Activated CD4-positive, alpha-beta T cell treated with anti-CD3 and anti-CD28 coated beads, Interleukin-2, amount 10 ng/mL, durations not matched to agents 7 days and 5 days (primary cell): ENCODE results near the gene STXBP6. TPM values are rescaled to one million over a fixed set of nuclear protein-coding genes. Genes with fewer than 3 reads are reported as not detected.

ENCODE experiments used
- CTCF ChIA-PET: fragments of 350-600 bp; sonication (Branson Sonifier 250); formaldehyde crosslinking; loops from one replicate; lab custom pipeline; 2021; ENCODE audit warnings: antibody characterized with exemption; lab: Charles Lee
- POLR2A ChIA-PET: fragments of 350-600 bp; sonication (Branson Sonifier 250); formaldehyde crosslinking; loops from one replicate; lab custom pipeline; 2021; ENCODE audit warnings: antibody characterized with exemption; lab: Charles Lee
- DNase-seq: peaks from one replicate; pipeline ENCODE4 v3.0.0-alpha.2; 2020
- H3K27ac Mint-ChIP-seq: one replicate; pipeline ENCODE4 v1.8.0; 2021; ENCODE audit warnings: mild to moderate bottlenecking, moderate library complexity, mixed read lengths
- H3K27me3 Mint-ChIP-seq: one replicate; pipeline ENCODE4 v1.8.0; 2021; ENCODE audit warnings: mixed read lengths
- H3K36me3 Mint-ChIP-seq: one replicate; pipeline ENCODE4 v1.8.0; 2021; ENCODE audit warnings: low read depth, mixed read lengths
- H3K4me1 Mint-ChIP-seq: one replicate; pipeline ENCODE4 v1.8.0; 2021; ENCODE audit warnings: mixed read lengths
- H3K4me3 Mint-ChIP-seq: one replicate; pipeline ENCODE4 v1.8.0; 2021; ENCODE audit warnings: mild to moderate bottlenecking, moderate library complexity, mixed read lengths
- H3K9me3 Mint-ChIP-seq: one replicate; pipeline ENCODE4 v1.8.0; 2021; ENCODE audit warnings: mixed read lengths
- total RNA-seq, 2 experiments: library from RNA; stranded (reverse); gene quantifications; one replicate each; pipeline ENCODE4 v1.2.3, GENCODE V29; 2021

The STXBP6 gene
- total RNA-seq, 2 experiments from 2014 or later = not detected

- H3K4me3 Mint-ChIP-seq = no peak overlapping the region
- H3K27me3 Mint-ChIP-seq = peaks cover 3% of the 10 kb centered on the region
- H3K36me3 Mint-ChIP-seq = no peaks in the 10 kb centered on the region
- no peaks in the 10 kb centered on the region for H3K4me1 Mint-ChIP-seq
- POLR2A ChIA-PET = no interaction called here
- CTCF ChIA-PET = interaction anchor here (0.5 kb wide), 1 partner anchor 1480 kb away, joined by 3 read pairs; no protein-coding TSS in a partner anchor
- H3K27ac Mint-ChIP-seq = no peak overlapping the region
- H3K9me3 Mint-ChIP-seq = no peaks in the 10 kb centered on the region
- no peak for DNase-seq
Measured at GRCh38 chr14:25004389-25004809, 45.5 kb downstream of the STXBP6 start.

- Mint-ChIP-seq H3K4me1 (no peaks in the 10 kb centered on the region), H3K9me3 (no peaks in the 10 kb centered on the region), H3K27me3 (peaks cover 2% of the 10 kb centered on the region), H3K27ac (no peak overlapping the region), H3K4me3 (no peak overlapping the region), H3K36me3 (no peaks in the 10 kb centered on the region)
- POLR2A ChIA-PET = no interaction called here
- no peak for DNase-seq
- CTCF ChIA-PET = no interaction called here
Measured at GRCh38 chr14:25003537-25003936, 46.4 kb downstream of the STXBP6 start.

DNA sequence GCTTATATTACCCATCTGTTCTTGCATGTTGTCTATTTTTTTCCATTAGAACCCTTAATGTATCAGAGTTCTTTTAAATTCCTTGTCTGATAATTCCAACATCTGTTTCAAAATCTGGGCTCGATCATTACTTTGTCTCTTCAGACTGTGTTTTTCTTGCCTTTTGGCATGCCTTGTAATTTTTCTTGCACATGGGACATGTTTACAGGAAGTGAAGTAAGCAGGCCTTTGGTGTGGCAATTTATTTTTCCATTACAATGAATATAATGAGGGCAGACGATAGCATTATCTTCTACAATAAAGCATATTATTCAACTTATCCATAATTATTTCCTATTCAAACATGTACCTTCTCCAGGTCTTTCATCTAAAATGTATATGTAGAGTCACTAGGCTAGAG, 48.3 kb downstream of the STXBP6 start:
- no peak overlapping the region for H3K4me3 Mint-ChIP-seq
- no peaks in the 10 kb centered on the region for H3K36me3 Mint-ChIP-seq
- ChIA-PET CTCF (no interaction called here), POLR2A (no interaction called here)
- peaks cover 2% of the 10 kb centered on the region for H3K27me3 Mint-ChIP-seq
- H3K27ac Mint-ChIP-seq = no peak overlapping the region
- no peaks in the 10 kb centered on the region for H3K4me1 Mint-ChIP-seq
- no peaks in the 10 kb centered on the region for H3K9me3 Mint-ChIP-seq
- DNase-seq = no peak

DNA sequence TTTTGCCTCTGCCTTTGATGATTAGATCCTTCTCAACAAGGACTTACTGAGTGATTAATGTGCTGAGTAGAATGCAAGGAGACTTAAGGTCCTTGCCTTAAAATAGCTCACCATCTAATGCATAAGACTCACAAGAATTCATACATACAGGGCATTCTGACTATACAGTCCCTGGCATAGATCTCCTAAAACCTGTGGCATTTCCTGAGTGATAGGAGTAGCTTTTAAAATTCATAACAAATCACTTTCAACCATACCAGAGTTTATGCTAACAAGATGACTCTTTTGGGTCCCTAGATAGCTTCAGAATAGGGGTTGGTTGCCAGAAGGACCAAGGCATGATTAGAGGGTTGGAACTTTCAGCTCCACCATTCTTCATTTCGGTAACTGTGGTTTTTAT, 48.8 kb downstream of the STXBP6 start:
- DNase-seq = no peak
- no peak overlapping the region for H3K27ac Mint-ChIP-seq
- no peaks in the 10 kb centered on the region for H3K4me1 Mint-ChIP-seq
- no peaks in the 10 kb centered on the region for H3K36me3 Mint-ChIP-seq
- no peaks in the 10 kb centered on the region for H3K9me3 Mint-ChIP-seq
- ChIA-PET POLR2A (no interaction called here), CTCF (no interaction called here)
- no peak overlapping the region for H3K4me3 Mint-ChIP-seq
- H3K27me3 Mint-ChIP-seq = peaks cover 2% of the 10 kb centered on the region

DNA sequence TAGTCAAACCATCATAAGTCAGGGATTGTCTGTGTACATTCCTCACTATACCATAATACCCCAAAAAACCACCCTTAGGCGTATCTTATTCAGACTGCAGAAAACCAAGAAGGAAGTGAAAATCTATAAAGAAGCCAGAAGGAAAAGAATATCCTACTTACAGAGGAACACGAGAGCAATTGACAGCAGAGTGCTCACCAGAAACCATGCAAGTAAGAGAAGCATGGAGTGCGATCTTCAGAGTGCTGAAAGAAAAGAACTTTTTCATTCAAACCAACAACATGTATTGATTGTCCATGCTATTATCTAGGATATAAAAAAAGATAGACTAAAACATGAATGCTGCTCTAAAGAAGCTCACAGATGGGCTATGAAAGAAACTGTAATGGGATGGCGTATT, 50.8 kb downstream of the STXBP6 start:
- no peak overlapping the region for H3K27ac Mint-ChIP-seq
- no peak overlapping the region for H3K4me3 Mint-ChIP-seq
- POLR2A ChIA-PET = no interaction called here
- H3K4me1 Mint-ChIP-seq = no peaks in the 10 kb centered on the region
- H3K9me3 Mint-ChIP-seq = no peaks in the 10 kb centered on the region
- DNase-seq = no peak
- H3K36me3 Mint-ChIP-seq = no peaks in the 10 kb centered on the region
- CTCF ChIA-PET = interaction anchor here (1.2 kb wide), 1 partner anchor 9 kb away, joined by 3 read pairs; no protein-coding TSS in a partner anchor
- peaks cover 2% of the 10 kb centered on the region for H3K27me3 Mint-ChIP-seq

GRCh38 chr14:24996930-24997725, 52.8 kb downstream of the STXBP6 start:
- Mint-ChIP-seq H3K4me3 (no peak overlapping the region), H3K9me3 (no peaks in the 10 kb centered on the region), H3K36me3 (no peaks in the 10 kb centered on the region), H3K27me3 (peaks cover 2% of the 10 kb centered on the region), H3K27ac (no peak overlapping the region), H3K4me1 (no peaks in the 10 kb centered on the region)
- ChIA-PET POLR2A (no interaction called here), CTCF (interaction anchor here (0.6 kb wide), 1 partner anchor 53 kb away, joined by 3 read pairs; the partner anchor contains the start of gene STXBP6)
- DNase-seq = no peak

GRCh38 chr14:24995016-24995415, 54.9 kb downstream of the STXBP6 start:
- no peak for DNase-seq
- ChIA-PET POLR2A (no interaction called here), CTCF (no interaction called here)
- no peaks in the 10 kb centered on the region for H3K9me3 Mint-ChIP-seq
- H3K27ac Mint-ChIP-seq = no peak overlapping the region
- H3K4me1 Mint-ChIP-seq = no peaks in the 10 kb centered on the region
- no peak overlapping the region for H3K4me3 Mint-ChIP-seq
- no peaks in the 10 kb centered on the region for H3K36me3 Mint-ChIP-seq
- peaks cover 2% of the 10 kb centered on the region for H3K27me3 Mint-ChIP-seq

DNA sequence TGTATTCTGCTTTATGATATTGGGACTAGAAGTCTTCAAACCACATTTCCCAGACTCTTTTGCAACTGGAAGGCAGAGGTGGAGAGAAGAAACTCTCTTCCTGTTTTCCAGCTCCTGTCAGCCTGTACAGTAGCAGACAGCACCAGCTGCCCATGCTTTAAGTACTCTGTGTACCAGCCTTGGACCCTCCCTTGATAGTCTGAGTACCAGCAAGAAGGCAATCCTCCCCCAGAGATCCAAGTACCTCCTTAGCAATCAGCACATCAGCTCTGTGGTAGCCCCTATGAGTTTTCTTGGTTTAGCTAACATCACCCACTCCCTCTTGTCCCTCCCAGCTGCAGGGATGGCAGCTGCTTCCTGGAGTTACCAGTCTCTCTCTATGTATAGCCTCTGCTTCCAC, 56.3 kb downstream of the STXBP6 start:
- Mint-ChIP-seq H3K4me1 (no peaks in the 10 kb centered on the region), H3K9me3 (no peaks in the 10 kb centered on the region), H3K4me3 (no peak overlapping the region), H3K36me3 (no peaks in the 10 kb centered on the region), H3K27ac (no peak overlapping the region), H3K27me3 (peaks cover 2% of the 10 kb centered on the region)
- no peak for DNase-seq
- CTCF ChIA-PET = no interaction called here
- POLR2A ChIA-PET = no interaction called here

- Mint-ChIP-seq H3K9me3 (no peaks in the 10 kb centered on the region), H3K27me3 (peaks cover 2% of the 10 kb centered on the region), H3K4me3 (no peak overlapping the region), H3K36me3 (no peaks in the 10 kb centered on the region), H3K4me1 (no peaks in the 10 kb centered on the region), H3K27ac (no peak overlapping the region)
- DNase-seq = no peak
- CTCF ChIA-PET = interaction anchor here (1.1 kb wide), 1 partner anchor 16 kb away, joined by 5 read pairs; no protein-coding TSS in a partner anchor
- POLR2A ChIA-PET = no interaction called here
Measured at GRCh38 chr14:24992624-24993360, 57.2 kb downstream of the STXBP6 start.

DNA sequence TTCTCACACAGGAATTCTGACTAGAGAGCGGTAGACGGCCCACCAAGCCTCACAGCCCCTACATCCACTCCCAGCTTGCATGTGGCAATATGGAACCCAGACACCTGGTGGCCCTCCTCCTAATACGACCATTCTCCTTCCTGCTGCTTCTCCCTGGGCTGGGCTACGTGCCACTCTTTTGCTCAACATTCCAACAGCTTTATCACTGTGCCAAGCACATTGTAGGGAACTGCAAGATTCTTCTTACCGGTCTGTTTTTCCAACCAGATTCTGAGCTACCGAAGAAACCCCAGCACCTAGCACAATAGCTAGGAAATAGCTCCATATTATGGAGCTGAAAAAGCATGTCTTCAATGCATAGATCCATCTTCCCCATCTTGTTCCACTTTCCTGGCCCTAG, 58.1 kb downstream of the STXBP6 start:
- Mint-ChIP-seq H3K36me3 (no peaks in the 10 kb centered on the region), H3K27ac (no peak overlapping the region), H3K4me3 (no peak overlapping the region), H3K27me3 (peaks cover 3% of the 10 kb centered on the region), H3K4me1 (no peaks in the 10 kb centered on the region), H3K9me3 (no peaks in the 10 kb centered on the region)
- ChIA-PET POLR2A (no interaction called here), CTCF (interaction anchor here (1.1 kb wide), 1 partner anchor 17 kb away, joined by 5 read pairs; no protein-coding TSS in a partner anchor)
- DNase-seq = no peak

- CTCF ChIA-PET = no interaction called here
- POLR2A ChIA-PET = no interaction called here
- Mint-ChIP-seq H3K36me3 (no peaks in the 10 kb centered on the region), H3K27me3 (peaks cover 2% of the 10 kb centered on the region), H3K27ac (no peak overlapping the region), H3K9me3 (no peaks in the 10 kb centered on the region), H3K4me1 (no peaks in the 10 kb centered on the region), H3K4me3 (no peak overlapping the region)
- no peak for DNase-seq
Measured at GRCh38 chr14:24991288-24991687, 58.7 kb downstream of the STXBP6 start.

GRCh38 chr14:24990773-24991172, 59.2 kb downstream of the STXBP6 start:
- Mint-ChIP-seq H3K4me3 (no peak overlapping the region), H3K27me3 (peaks cover 2% of the 10 kb centered on the region), H3K4me1 (no peaks in the 10 kb centered on the region), H3K27ac (no peak overlapping the region), H3K9me3 (no peaks in the 10 kb centered on the region), H3K36me3 (no peaks in the 10 kb centered on the region)
- DNase-seq = no peak
- CTCF ChIA-PET = no interaction called here
- POLR2A ChIA-PET = no interaction called here

- CTCF ChIA-PET = no interaction called here
Measured at GRCh38 chr14:24990050-24990449, 59.9 kb downstream of the STXBP6 start.

More at GRCh38 chr14:24990050-24990449, 59.9 kb downstream of the STXBP6 start:
- Mint-ChIP-seq H3K27ac (no peak overlapping the region), H3K9me3 (no peaks in the 10 kb centered on the region), H3K27me3 (peaks cover 3% of the 10 kb centered on the region), H3K36me3 (no peaks in the 10 kb centered on the region), H3K4me1 (no peaks in the 10 kb centered on the region), H3K4me3 (no peak overlapping the region)
- POLR2A ChIA-PET = no interaction called here
- DNase-seq = no peak
